ENCODE measurements around the gene DBI. TPM values are rescaled to one million over a fixed set of nuclear protein-coding genes. Genes with fewer than 3 reads are reported as not detected.
"Not testable (repeated sequence)": the region's sequence is repeated elsewhere in the genome, so short reads cannot be mapped to it uniquely, and the experiment has no call there.

The DBI gene
- total RNA-seq, 2 experiments from 2014 or later: 23.6 to 27.4 TPM

- no peak for ATAC-seq (ENCODE audit: poor library complexity)
- Histone ChIP-seq H3K4me1 (ENCODE audit: insufficient read depth, low read length) (no peaks in the 10 kb centered on the region), H3K9me3 (ENCODE audit: control insufficient read depth in 1 of 2, insufficient read depth in 1 of 2, low read length in 2 of 2) (no peaks in the 10 kb centered on the region), H3K36me3 (ENCODE audit: insufficient read depth, low read length) (no peaks in the 10 kb centered on the region), H3K27me3 (ENCODE audit: control insufficient read depth in 1 of 2, insufficient read depth in 2 of 2, low read length in 2 of 2) (peaks cover 0 to 4% of the 10 kb centered on the region in 2 experiments), H3K27ac (ENCODE audit: low read depth in 1 of 2, low read length in 2 of 2) (no peak overlapping the region), H3K4me3 (ENCODE audit: low read length) (no peak overlapping the region)
- Mint-ChIP-seq H3K4me1 (ENCODE audit: low read depth) (no peaks in the 10 kb centered on the region), H3K36me3 (ENCODE audit: low read depth) (no peaks in the 10 kb centered on the region), H3K4me3 (no peak overlapping the region), H3K27ac (no peak overlapping the region), H3K27me3 (peaks cover 8% of the 10 kb centered on the region), H3K9me3 (no peaks in the 10 kb centered on the region)
- CTCF ChIA-PET: no interaction called here
- TF ChIP-seq CTCF (IDR thresholded peaks at IDR 0.05): no peak
- POLR2A ChIA-PET: no interaction called here
- DNase-seq: no peak
- intact Hi-C loops (cut with DNase I, micrococcal nuclease): no loop called here
These were observed 30.4 kb downstream of the DBI start for GRCh38 chr2:119397196-119397595.

DNA sequence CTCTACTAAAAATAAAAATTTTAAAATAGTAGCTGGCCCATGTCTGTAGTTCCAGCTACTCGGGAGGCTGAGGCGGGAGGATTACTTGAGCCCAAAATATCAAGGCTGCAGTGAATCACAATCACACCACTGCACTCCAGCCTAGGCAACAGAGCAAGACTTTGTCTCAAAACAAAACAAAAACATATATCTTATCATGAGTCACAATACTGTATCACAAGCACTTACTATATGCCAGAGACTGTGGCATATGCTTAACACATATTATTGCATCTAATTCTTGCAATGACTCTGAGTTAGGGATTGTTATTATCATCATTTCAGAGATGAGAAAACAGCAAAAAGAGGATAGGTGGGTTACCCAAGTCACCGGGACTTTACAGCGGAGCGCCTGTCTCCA is 35.3 kb downstream of the DBI start:
- H3K27me3 Mint-ChIP-seq: peaks cover 8% of the 10 kb centered on the region
- CTCF ChIA-PET: no interaction called here
- POLR2A ChIA-PET: no interaction called here

DNA sequence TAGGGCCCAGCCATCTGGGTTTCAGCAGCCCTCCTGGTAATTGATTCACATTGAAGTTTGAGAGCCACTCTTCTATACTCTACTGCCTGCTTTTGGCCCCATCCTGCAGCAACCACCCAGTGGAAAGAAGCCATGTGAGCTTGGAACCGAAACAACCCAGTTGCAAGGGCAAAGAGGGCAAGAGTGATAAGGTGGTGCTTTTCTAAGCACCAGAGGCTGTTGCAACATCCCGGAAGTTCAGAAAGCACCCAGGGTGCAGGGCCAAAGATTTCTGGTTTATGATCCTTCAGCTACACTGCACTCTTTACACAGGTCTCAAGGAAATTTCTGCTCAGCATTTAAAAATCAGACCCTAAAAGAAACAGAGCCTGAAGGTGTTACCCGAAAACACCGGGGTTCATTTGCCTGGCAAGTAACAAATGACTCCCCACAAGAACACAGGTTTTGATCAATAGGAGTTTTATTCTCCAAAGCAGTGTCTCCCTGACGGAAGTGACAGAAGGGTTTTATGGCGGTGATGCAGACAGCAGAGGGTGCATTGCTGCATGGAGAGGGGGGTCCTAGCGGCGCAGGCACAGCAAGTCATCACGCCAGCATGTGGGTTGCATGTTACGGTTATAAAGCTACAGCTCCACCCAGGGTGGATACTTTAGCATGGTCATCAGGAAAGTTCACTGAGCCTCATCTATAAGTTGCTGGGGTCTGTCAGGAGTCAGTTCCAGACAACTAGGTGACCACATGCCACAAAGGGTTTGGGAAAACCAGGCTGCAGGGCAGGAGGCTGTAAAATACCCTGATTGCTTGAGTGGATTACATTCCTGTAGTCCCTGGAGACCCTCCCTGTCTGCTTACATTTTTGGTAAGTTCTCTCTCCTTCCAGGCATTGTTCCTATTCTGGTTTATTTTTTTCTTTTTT is 36.1 kb downstream of the DBI start:
- ChIA-PET CTCF (no interaction called here), POLR2A (no interaction called here)
- Mint-ChIP-seq H3K27me3 (peaks cover 8% of the 10 kb centered on the region), H3K27ac (no peak overlapping the region), H3K9me3 (no peaks in the 10 kb centered on the region), H3K4me1 (ENCODE audit: low read depth) (no peaks in the 10 kb centered on the region), H3K36me3 (ENCODE audit: low read depth) (no peaks in the 10 kb centered on the region), H3K4me3 (no peak overlapping the region)
- intact Hi-C loops (cut with DNase I, micrococcal nuclease): no loop called here
- no peaks in the 10 kb centered on the region for H3K36me3 ChIP-seq (ENCODE audit: insufficient read depth, low read length)
- no peak for ATAC-seq (ENCODE audit: poor library complexity)
- TF ChIP-seq CTCF (IDR thresholded peaks at IDR 0.05): no peak
- H3K4me1 ChIP-seq (ENCODE audit: insufficient read depth, low read length): no peaks in the 10 kb centered on the region
- H3K4me3 ChIP-seq (ENCODE audit: low read length): no peak overlapping the region
- peaks cover 0 to 6% of the 10 kb centered on the region in 2 experiments for H3K9me3 ChIP-seq (ENCODE audit: control insufficient read depth in 1 of 2, insufficient read depth in 1 of 2, low read length in 2 of 2)
- H3K27ac ChIP-seq (ENCODE audit: low read depth in 1 of 2, low read length in 2 of 2): no peak overlapping the region
- H3K27me3 ChIP-seq (ENCODE audit: control insufficient read depth in 1 of 2, insufficient read depth in 2 of 2, low read length in 2 of 2): peaks cover 0 to 4% of the 10 kb centered on the region in 2 experiments
- DNase-seq: no peak

More for the DNA sequence above, 35.3 kb downstream of the DBI start:
- Histone ChIP-seq H3K4me3 (ENCODE audit: low read length) (no peak overlapping the region), H3K9me3 (ENCODE audit: control insufficient read depth in 1 of 2, insufficient read depth in 1 of 2, low read length in 2 of 2) (peaks cover 0 to 6% of the 10 kb centered on the region in 2 experiments), H3K4me1 (ENCODE audit: insufficient read depth, low read length) (no peaks in the 10 kb centered on the region), H3K36me3 (ENCODE audit: insufficient read depth, low read length) (no peaks in the 10 kb centered on the region), H3K27ac (ENCODE audit: low read depth in 1 of 2, low read length in 2 of 2) (no peak overlapping the region), H3K27me3 (ENCODE audit: control insufficient read depth in 1 of 2, insufficient read depth in 2 of 2, low read length in 2 of 2) (peaks cover 0 to 4% of the 10 kb centered on the region in 2 experiments)
- no peak overlapping the region for H3K27ac Mint-ChIP-seq
- H3K4me1 Mint-ChIP-seq (ENCODE audit: low read depth): no peaks in the 10 kb centered on the region
- no peaks in the 10 kb centered on the region for H3K36me3 Mint-ChIP-seq (ENCODE audit: low read depth)
- ATAC-seq (ENCODE audit: poor library complexity) (no peak), DNase-seq (no peak)
- no peak for TF ChIP-seq CTCF (IDR thresholded peaks at IDR 0.05)
- no peak overlapping the region for H3K4me3 Mint-ChIP-seq
- no peaks in the 10 kb centered on the region for H3K9me3 Mint-ChIP-seq
- intact Hi-C loops (cut with DNase I, micrococcal nuclease): no loop called here

GRCh38 chr2:119403618-119404017 is 36.8 kb downstream of the DBI start:
- H3K36me3 Mint-ChIP-seq (ENCODE audit: low read depth); intact Hi-C loops (cut with DNase I, micrococcal nuclease); H3K4me3 Mint-ChIP-seq; H3K27me3 ChIP-seq (ENCODE audit: control insufficient read depth in 1 of 2, insufficient read depth in 2 of 2, low read length in 2 of 2); H3K27me3 Mint-ChIP-seq; H3K9me3 ChIP-seq (ENCODE audit: control insufficient read depth in 1 of 2, insufficient read depth in 1 of 2, low read length in 2 of 2); H3K36me3 ChIP-seq (ENCODE audit: insufficient read depth, low read length); H3K27ac Mint-ChIP-seq; H3K27ac ChIP-seq (ENCODE audit: low read depth in 1 of 2, low read length in 2 of 2); H3K4me3 ChIP-seq (ENCODE audit: low read length); POLR2A ChIA-PET; ATAC-seq (ENCODE audit: poor library complexity); DNase-seq; H3K4me1 Mint-ChIP-seq (ENCODE audit: low read depth); H3K4me1 ChIP-seq (ENCODE audit: insufficient read depth, low read length); H3K9me3 Mint-ChIP-seq: not testable (repeated sequence)
- CTCF ChIA-PET: interaction anchor here (0.6 kb wide), 1 partner anchor 1482 kb away, joined by 3 read pairs; no protein-coding TSS in a partner anchor
